Measurements from ENCODE around the gene MTA3.
"Not testable (repeated sequence)": the region's sequence is repeated elsewhere in the genome, so short reads cannot be mapped to it uniquely, and the experiment has no call there.

Gene MTA3

DNA sequence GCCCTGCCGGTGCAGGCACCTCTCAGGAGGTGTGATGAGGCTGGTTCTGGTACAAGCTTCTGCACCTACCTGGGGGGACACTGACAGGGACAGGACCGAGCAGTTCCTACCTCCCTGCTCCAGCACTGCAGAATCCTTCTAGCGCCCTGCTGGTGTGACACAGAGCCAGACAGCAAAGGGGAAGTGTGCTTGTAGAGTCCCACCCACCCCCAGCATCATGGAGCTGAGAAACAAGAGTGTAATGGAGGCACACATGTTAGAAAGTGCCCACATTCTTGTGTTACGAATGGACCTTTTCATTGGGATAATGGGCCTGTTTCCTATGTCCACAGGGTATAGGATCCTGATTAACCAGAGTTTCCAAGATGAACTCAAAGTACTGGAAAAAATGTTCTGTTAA is 157.2 kb downstream of the MTA3 start:
- Histone ChIP-seq H3K36me3 (ENCODE audit: control insufficient read depth, low read length) (peaks cover 7% of the 10 kb centered on the region; the same call in 1 of the 2 replicates), H3K4me1 (ENCODE audit: control insufficient read depth, low read length) (no peaks in the 10 kb centered on the region), H3K4me3 (ENCODE audit: low read length) (no peak overlapping the region), H3K4me2 (ENCODE audit: low read length) (no peak overlapping the region), H3K79me2 (ENCODE audit: control insufficient read depth, low read length) (no peaks in the 10 kb centered on the region), H3K27ac (ENCODE audit: low read depth, low read length) (no peak overlapping the region), H3K9me2 (replicated peaks; ENCODE audit: control insufficient read depth, low read length) (no peaks in the 10 kb centered on the region), H3K9me3 (ENCODE audit: control insufficient read depth, insufficient read depth, low read length) (peaks cover 6% of the 10 kb centered on the region), H3K27me3 (ENCODE audit: control insufficient read depth, low read length) (no peaks in the 10 kb centered on the region), H4K20me1 (ENCODE audit: control insufficient read depth, insufficient read depth, low read depth, low read length) (no peaks in the 10 kb centered on the region), H3F3A (ENCODE audit: control insufficient read depth, insufficient read depth) (no peaks in the 10 kb centered on the region)
- TF ChIP-seq EZH2phosphoT487 (IDR thresholded peaks at IDR 0.05; ENCODE audit: borderline replicate concordance, low read length) (no peak), CTCF (IDR thresholded peaks at IDR 0.05; ENCODE audit: low read depth, low read length, poor library complexity, severe bottlenecking) (no peak)

GRCh38 chr2:42726680-42727079 is 158.2 kb downstream of the MTA3 start:
- Histone ChIP-seq H3K36me3 (ENCODE audit: control insufficient read depth, low read length) (peaks cover 7% of the 10 kb centered on the region; the same call in 1 of the 2 replicates), H4K20me1 (ENCODE audit: control insufficient read depth, insufficient read depth, low read depth, low read length) (no peaks in the 10 kb centered on the region), H3F3A (ENCODE audit: control insufficient read depth, insufficient read depth) (no peaks in the 10 kb centered on the region), H3K9me2 (replicated peaks; ENCODE audit: control insufficient read depth, low read length) (no peaks in the 10 kb centered on the region), H3K27me3 (ENCODE audit: control insufficient read depth, low read length) (no peaks in the 10 kb centered on the region), H3K27ac (ENCODE audit: low read depth, low read length) (no peak overlapping the region), H3K4me1 (ENCODE audit: control insufficient read depth, low read length) (no peaks in the 10 kb centered on the region), H3K9me3 (ENCODE audit: control insufficient read depth, insufficient read depth, low read length) (peaks cover 6% of the 10 kb centered on the region), H3K79me2 (ENCODE audit: control insufficient read depth, low read length) (no peaks in the 10 kb centered on the region), H3K4me2 (ENCODE audit: low read length) (no peak overlapping the region), H3K4me3 (ENCODE audit: low read length) (no peak overlapping the region)
- no peak for TF ChIP-seq CTCF (IDR thresholded peaks at IDR 0.05; ENCODE audit: low read depth, low read length, poor library complexity, severe bottlenecking)
- no peak for TF ChIP-seq EZH2phosphoT487 (IDR thresholded peaks at IDR 0.05; ENCODE audit: borderline replicate concordance, low read length)

GRCh38 chr2:42731316-42731715 is 162.9 kb downstream of the MTA3 start:
- peaks cover 11% of the 10 kb centered on the region; the same call in 1 of the 2 replicates for H3K36me3 ChIP-seq (ENCODE audit: control insufficient read depth, low read length)
- H3K4me2 ChIP-seq (ENCODE audit: low read length); H3K27ac ChIP-seq (ENCODE audit: low read depth, low read length); H3K4me1 ChIP-seq (ENCODE audit: control insufficient read depth, low read length); H4K20me1 ChIP-seq (ENCODE audit: control insufficient read depth, insufficient read depth, low read depth, low read length); H3K4me3 ChIP-seq (ENCODE audit: low read length); H3K9me2 ChIP-seq (replicated peaks; ENCODE audit: control insufficient read depth, low read length); H3K79me2 ChIP-seq (ENCODE audit: control insufficient read depth, low read length); H3K27me3 ChIP-seq (ENCODE audit: control insufficient read depth, low read length); H3F3A ChIP-seq (ENCODE audit: control insufficient read depth, insufficient read depth): not testable (repeated sequence)
- peaks cover 10% of the 10 kb centered on the region for H3K9me3 ChIP-seq (ENCODE audit: control insufficient read depth, insufficient read depth, low read length)

GRCh38 chr2:42733852-42734251 is 165.4 kb downstream of the MTA3 start:
- Histone ChIP-seq H3F3A (ENCODE audit: control insufficient read depth, insufficient read depth) (no peaks in the 10 kb centered on the region), H3K79me2 (ENCODE audit: control insufficient read depth, low read length) (no peaks in the 10 kb centered on the region), H3K4me1 (ENCODE audit: control insufficient read depth, low read length) (no peaks in the 10 kb centered on the region), H3K4me3 (ENCODE audit: low read length) (no peak overlapping the region), H3K9me2 (replicated peaks; ENCODE audit: control insufficient read depth, low read length) (no peaks in the 10 kb centered on the region), H3K27me3 (ENCODE audit: control insufficient read depth, low read length) (no peaks in the 10 kb centered on the region), H3K4me2 (ENCODE audit: low read length) (no peak overlapping the region), H3K27ac (ENCODE audit: low read depth, low read length) (no peak overlapping the region), H3K9me3 (ENCODE audit: control insufficient read depth, insufficient read depth, low read length) (peaks cover 19% of the 10 kb centered on the region), H3K36me3 (ENCODE audit: control insufficient read depth, low read length) (peaks cover 25% of the 10 kb centered on the region), H4K20me1 (ENCODE audit: control insufficient read depth, insufficient read depth, low read depth, low read length) (no peaks in the 10 kb centered on the region)
- TF ChIP-seq CTCF (IDR thresholded peaks at IDR 0.05; ENCODE audit: low read depth, low read length, poor library complexity, severe bottlenecking): no peak
- no peak for TF ChIP-seq EZH2phosphoT487 (IDR thresholded peaks at IDR 0.05; ENCODE audit: borderline replicate concordance, low read length)

Data from DOHH2 (cell line).